Measurements from ENCODE around the gene IL34. TPM values are rescaled to one million over a fixed set of nuclear protein-coding genes. Genes with fewer than 3 reads are reported as not detected.

IL34 gene
- total and polyA plus RNA-seq, 4 donors, result 4.0 to 13.4 (median 7.7) TPM

DNA sequence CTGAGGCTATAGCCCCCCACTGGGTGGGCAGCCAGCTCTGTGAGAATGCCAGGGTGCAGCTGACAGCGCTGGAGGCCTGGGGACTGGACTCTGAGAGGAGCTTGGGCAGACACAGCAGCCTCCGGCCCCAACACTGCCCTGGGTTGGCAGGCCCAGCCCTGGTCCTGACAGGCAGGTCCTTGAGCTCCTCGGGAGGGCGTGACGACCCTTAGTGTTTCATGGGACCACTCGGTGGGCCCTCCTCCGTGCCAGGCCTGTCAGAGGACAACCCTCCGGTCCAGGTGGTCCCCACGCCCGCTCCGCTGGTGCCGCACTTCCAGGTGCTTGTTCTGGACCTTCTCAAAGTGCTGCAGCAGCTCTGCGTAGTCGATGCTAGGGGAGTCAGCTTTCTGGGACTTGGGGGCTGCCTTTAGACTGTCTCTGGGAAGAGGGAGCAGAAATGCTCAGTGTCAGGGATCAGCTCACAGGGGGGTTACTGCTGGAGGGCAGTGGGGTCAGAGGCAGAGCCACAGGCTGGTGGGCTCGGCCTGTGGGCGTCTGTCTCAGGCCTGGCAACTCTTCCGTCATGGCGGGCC, 41.4 kb downstream of the IL34 start:
- Histone ChIP-seq H3K9me3 (ENCODE audit: control insufficient read depth, insufficient read depth, low read length) (no peaks in the 10 kb centered on the region), H3K4me3 (ENCODE audit: low read depth, low read length) (no peak overlapping the region), H3K27me3 (ENCODE audit: control insufficient read depth, insufficient read depth, low read length) (no peaks in the 10 kb centered on the region), H3K36me3 (ENCODE audit: control insufficient read depth, insufficient read depth, low read length) (peaks cover 64% of the 10 kb centered on the region), H3K4me1 (ENCODE audit: control insufficient read depth, insufficient read depth, low read length) (peaks cover 89% of the 10 kb centered on the region), H3K27ac (ENCODE audit: low read depth, low read length) (peak overlapping the region; percentile 93)
- WGBS (ENCODE audit: insufficient coverage), result 57% methylated on average over 13 of the region's 18 CpGs
- no peak for DNase-seq (ENCODE audit: low read depth in 4 of 6, low spot score in 6 of 6)

DNA sequence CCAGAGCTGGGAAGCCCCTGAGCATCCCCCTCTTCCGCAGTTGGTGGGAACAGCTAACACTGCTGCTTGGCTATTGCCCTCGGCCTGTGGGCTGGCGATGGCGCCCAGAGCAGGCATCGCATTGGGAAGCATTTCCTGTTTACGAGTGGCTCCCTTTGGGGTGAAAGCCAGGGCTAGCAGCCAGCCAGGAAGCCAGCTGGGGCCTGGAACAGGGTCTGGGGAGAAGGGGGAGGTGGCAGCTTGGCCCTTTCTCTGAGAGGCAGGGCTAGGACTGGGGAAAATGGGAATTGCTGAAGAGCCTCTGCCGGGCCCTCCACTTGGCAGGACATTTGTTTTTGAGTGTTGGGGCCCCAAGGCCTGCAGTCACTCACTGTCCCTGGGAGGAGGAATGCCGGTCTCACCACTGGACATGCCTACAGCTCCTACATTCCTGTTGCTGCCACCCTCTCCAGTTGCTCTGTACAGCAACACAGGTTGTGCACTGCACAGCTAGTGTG, 41.9 kb downstream of the IL34 start:
- peak overlapping the region; percentile 93 for H3K27ac ChIP-seq (ENCODE audit: low read depth, low read length)
- peak in 3 of 6 donors; percentile 65 to 93 (median 83) for DNase-seq (ENCODE audit: low read depth in 4 of 6, low spot score in 6 of 6)
- 20% methylated on average over 8 of the region's 8 CpGs for WGBS (ENCODE audit: insufficient coverage)

GRCh38 chr16:70689035-70689969, 42.9 kb downstream of the IL34 start:
- no peaks in the 10 kb centered on the region for H3K27me3 ChIP-seq (ENCODE audit: control insufficient read depth, insufficient read depth, low read length)
- H3K27ac ChIP-seq (ENCODE audit: low read depth, low read length), result peak overlapping the region; percentile 98
- no peak overlapping the region for H3K4me3 ChIP-seq (ENCODE audit: low read depth, low read length)
- DNase-seq (ENCODE audit: low read depth in 4 of 6, low spot score in 6 of 6), result no peak
- peaks cover 63% of the 10 kb centered on the region for H3K36me3 ChIP-seq (ENCODE audit: control insufficient read depth, insufficient read depth, low read length)
- H3K4me1 ChIP-seq (ENCODE audit: control insufficient read depth, insufficient read depth, low read length), result peaks cover 89% of the 10 kb centered on the region
- 87% methylated on average over 18 of the region's 22 CpGs for WGBS (ENCODE audit: insufficient coverage)
- H3K9me3 ChIP-seq (ENCODE audit: control insufficient read depth, insufficient read depth, low read length), result no peaks in the 10 kb centered on the region

More for the DNA sequence above, 41.9 kb downstream of the IL34 start:
- H3K27me3 ChIP-seq (ENCODE audit: control insufficient read depth, insufficient read depth, low read length), result no peaks in the 10 kb centered on the region
- H3K36me3 ChIP-seq (ENCODE audit: control insufficient read depth, insufficient read depth, low read length), result peaks cover 62% of the 10 kb centered on the region
- no peaks in the 10 kb centered on the region for H3K9me3 ChIP-seq (ENCODE audit: control insufficient read depth, insufficient read depth, low read length)
- H3K4me3 ChIP-seq (ENCODE audit: low read depth, low read length), result no peak overlapping the region
- peaks cover 89% of the 10 kb centered on the region for H3K4me1 ChIP-seq (ENCODE audit: control insufficient read depth, insufficient read depth, low read length)

- peak overlapping the region; percentile 98 for H3K27ac ChIP-seq (ENCODE audit: low read depth, low read length)
- no peak for DNase-seq (ENCODE audit: low read depth in 4 of 6, low spot score in 6 of 6)
Observed at GRCh38 chr16:70689970-70690891, 43.9 kb downstream of the IL34 start.

DNA sequence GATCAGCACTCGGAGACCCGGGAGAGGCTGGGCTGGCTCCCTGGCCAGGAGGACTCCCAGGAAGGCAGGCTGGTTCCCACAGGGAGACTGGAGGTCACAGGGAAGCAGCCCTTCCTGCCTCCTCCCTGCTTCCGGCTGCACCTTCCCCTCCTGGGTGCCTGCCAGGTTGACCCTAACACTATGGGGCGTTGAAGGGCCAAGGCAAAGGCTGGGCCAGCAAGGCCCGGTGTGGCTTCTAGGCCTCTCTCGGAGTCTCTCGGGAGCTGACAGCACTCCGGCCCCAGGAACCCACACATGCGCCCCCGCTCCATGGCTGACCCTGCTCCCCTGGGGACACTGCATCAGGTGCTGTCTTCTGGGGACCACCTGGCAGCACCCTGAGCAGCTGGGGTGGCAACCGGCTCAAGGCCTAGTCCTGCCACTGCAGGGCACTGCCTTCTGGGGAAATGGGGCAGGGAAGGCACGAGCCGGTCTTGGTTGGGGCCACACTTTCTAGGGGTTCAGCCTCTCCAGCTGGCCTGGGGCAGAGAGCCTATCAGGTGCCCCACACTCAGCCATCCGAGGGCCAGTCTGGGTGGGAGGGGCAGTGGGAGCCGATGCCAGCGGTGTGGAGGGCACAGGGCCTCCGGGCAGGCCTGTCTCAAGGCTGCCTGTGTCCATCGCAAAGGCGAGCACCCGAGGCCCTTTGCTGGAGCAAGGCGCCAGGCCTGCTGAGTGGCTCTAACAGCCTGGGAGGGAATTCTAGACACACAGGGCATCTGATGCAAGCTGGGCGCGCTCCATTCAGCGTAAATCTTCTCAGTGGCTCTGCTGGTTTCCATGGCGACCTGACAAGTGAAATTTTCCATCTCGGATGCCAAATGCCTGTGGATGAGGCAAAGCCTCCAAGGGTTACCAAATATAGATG, 45.1 kb downstream of the IL34 start:
- H3K27ac ChIP-seq (ENCODE audit: low read depth, low read length), result peak overlapping the region; percentile 98

More at GRCh38 chr16:70689970-70690891, 43.9 kb downstream of the IL34 start:
- H3K4me3 ChIP-seq (ENCODE audit: low read depth, low read length), result no peak overlapping the region
- H3K4me1 ChIP-seq (ENCODE audit: control insufficient read depth, insufficient read depth, low read length), result peaks cover 92% of the 10 kb centered on the region
- WGBS (ENCODE audit: insufficient coverage), result 86% methylated on average over 16 of the region's 16 CpGs
- H3K36me3 ChIP-seq (ENCODE audit: control insufficient read depth, insufficient read depth, low read length), result peaks cover 60% of the 10 kb centered on the region
- no peaks in the 10 kb centered on the region for H3K9me3 ChIP-seq (ENCODE audit: control insufficient read depth, insufficient read depth, low read length)
- no peaks in the 10 kb centered on the region for H3K27me3 ChIP-seq (ENCODE audit: control insufficient read depth, insufficient read depth, low read length)

GRCh38 chr16:70692130-70692872, 45.9 kb downstream of the IL34 start:
- 16% methylated on average over 12 of the region's 14 CpGs for WGBS (ENCODE audit: insufficient coverage)
- Histone ChIP-seq H3K27ac (ENCODE audit: low read depth, low read length) (peak overlapping the region; percentile 98), H3K4me1 (ENCODE audit: control insufficient read depth, insufficient read depth, low read length) (peaks cover 100% of the 10 kb centered on the region), H3K36me3 (ENCODE audit: control insufficient read depth, insufficient read depth, low read length) (peaks cover 78% of the 10 kb centered on the region), H3K9me3 (ENCODE audit: control insufficient read depth, insufficient read depth, low read length) (no peaks in the 10 kb centered on the region), H3K4me3 (ENCODE audit: low read depth, low read length) (no peak overlapping the region), H3K27me3 (ENCODE audit: control insufficient read depth, insufficient read depth, low read length) (no peaks in the 10 kb centered on the region)
- DNase-seq (ENCODE audit: low read depth in 4 of 6, low spot score in 6 of 6), result peak in 1 of 6 donors; percentile 37

More for the DNA sequence above, 45.1 kb downstream of the IL34 start:
- H3K4me3 ChIP-seq (ENCODE audit: low read depth, low read length), result no peak overlapping the region
- DNase-seq (ENCODE audit: low read depth in 4 of 6, low spot score in 6 of 6), result peak; percentile 80 to 99 (median 94)
- H3K36me3 ChIP-seq (ENCODE audit: control insufficient read depth, insufficient read depth, low read length), result peaks cover 70% of the 10 kb centered on the region
- H3K4me1 ChIP-seq (ENCODE audit: control insufficient read depth, insufficient read depth, low read length), result peaks cover 100% of the 10 kb centered on the region
- H3K27me3 ChIP-seq (ENCODE audit: control insufficient read depth, insufficient read depth, low read length), result no peaks in the 10 kb centered on the region
- H3K9me3 ChIP-seq (ENCODE audit: control insufficient read depth, insufficient read depth, low read length), result no peaks in the 10 kb centered on the region
- 41% methylated on average over 26 of the region's 26 CpGs for WGBS (ENCODE audit: insufficient coverage)

DNA sequence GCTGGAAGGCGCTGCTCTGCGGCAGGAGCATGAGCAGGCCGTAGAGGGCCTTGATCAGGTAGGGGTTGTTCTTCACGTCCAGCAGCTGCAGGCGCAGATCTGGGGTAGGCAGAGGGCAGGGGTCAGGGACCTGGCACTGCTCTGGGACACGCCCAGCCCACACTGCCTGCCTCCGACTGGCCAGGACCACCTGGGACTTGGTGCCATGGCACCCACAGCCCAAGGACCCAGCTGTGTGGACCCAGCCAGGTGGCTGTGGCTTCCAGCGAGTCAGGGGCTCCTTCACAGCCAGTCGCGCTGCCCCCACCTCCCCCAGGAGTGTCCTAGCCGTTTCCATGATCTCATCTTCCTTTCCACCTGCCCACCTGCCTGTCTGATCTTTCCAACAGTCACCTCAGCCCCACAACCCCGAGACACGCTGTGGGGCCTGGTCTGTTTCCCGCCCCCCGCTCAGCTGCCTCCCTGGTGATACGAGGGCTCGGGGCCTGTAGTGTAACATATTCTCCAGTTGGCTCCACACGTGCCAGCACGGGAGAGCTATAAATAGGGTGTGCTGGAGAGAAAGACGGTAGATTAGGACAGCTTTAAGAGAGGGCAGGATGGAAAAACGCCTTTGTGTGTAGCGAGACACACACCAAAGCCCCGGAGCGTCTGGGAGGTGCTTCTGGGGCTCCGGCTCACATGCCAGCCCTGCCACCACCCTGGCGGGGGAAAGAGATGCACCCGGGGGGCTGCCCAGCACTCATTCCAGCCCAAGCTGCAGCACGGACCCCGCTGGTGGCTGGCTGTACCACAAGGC, 46.7 kb downstream of the IL34 start:
- Histone ChIP-seq H3K27me3 (ENCODE audit: control insufficient read depth, insufficient read depth, low read length) (no peaks in the 10 kb centered on the region), H3K9me3 (ENCODE audit: control insufficient read depth, insufficient read depth, low read length) (no peaks in the 10 kb centered on the region), H3K4me3 (ENCODE audit: low read depth, low read length) (no peak overlapping the region), H3K4me1 (ENCODE audit: control insufficient read depth, insufficient read depth, low read length) (peaks cover 100% of the 10 kb centered on the region), H3K27ac (ENCODE audit: low read depth, low read length) (peak overlapping the region; percentile 98), H3K36me3 (ENCODE audit: control insufficient read depth, insufficient read depth, low read length) (peaks cover 79% of the 10 kb centered on the region)
- 40% methylated on average over 28 of the region's 29 CpGs for WGBS (ENCODE audit: insufficient coverage)
- DNase-seq (ENCODE audit: low read depth in 4 of 6, low spot score in 6 of 6), result peak in 2 of 6 donors; percentile 79 to 91

Data from spinal cord (tissue), 10 donors.